OCI-LY1 (cell line): ENCODE measurements around the gene POLL.

ENCODE experiments used
- H2AFZ ChIP-seq: fragments of 200-600 bp; sonication (generic), shearing (Covaris generic); 2 replicates; pipeline ENCODE4 v1.6.0; 2014; ENCODE audit warnings: antibody characterized with exemption, mild to moderate bottlenecking, low read length
- H3F3A ChIP-seq: fragments of 200-600 bp; sonication (generic), shearing (Covaris generic); 2 replicates; pipeline ENCODE4 v1.6.0; 2014; ENCODE audit warnings: mild to moderate bottlenecking, antibody characterized with exemption, low read length, moderate library complexity; ENCODE audit not compliant: insufficient read depth
- H3K27ac ChIP-seq: fragments of 200-600 bp; sonication (generic); 2 replicates; pipeline ENCODE4 v1.5.1; 2014; ENCODE audit warnings: low read length, mixed run types, mild to moderate bottlenecking, low read depth; ENCODE audit not compliant: poor library complexity, severe bottlenecking
- H3K27me3 ChIP-seq: fragments of 200-600 bp; sonication (generic); 2 replicates; pipeline ENCODE4 v1.6.0; 2014; ENCODE audit warnings: antibody characterized with exemption, mild to moderate bottlenecking, low read length, moderate library complexity; ENCODE audit not compliant: insufficient read depth
- H3K36me3 ChIP-seq: fragments of 200-600 bp; sonication (generic); 2 replicates; pipeline ENCODE4 v1.6.1; 2014; ENCODE audit warnings: mild to moderate bottlenecking, antibody characterized with exemption, low read length, moderate library complexity, mixed read lengths; ENCODE audit not compliant: insufficient read depth
- H3K4me1 ChIP-seq: fragments of 200-600 bp; sonication (generic); 2 replicates; pipeline ENCODE4 v1.5.1; 2014; ENCODE audit warnings: mild to moderate bottlenecking, low read length, moderate library complexity; ENCODE audit not compliant: insufficient read depth, severe bottlenecking
- H3K4me2 ChIP-seq: fragments of 200-600 bp; sonication (generic), shearing (Covaris generic); 2 replicates; pipeline ENCODE4 v1.6.1; 2014; ENCODE audit warnings: low read length
- H3K4me3 ChIP-seq: fragments of 200-600 bp; sonication (generic); 2 replicates; pipeline ENCODE4 v1.5.1; 2014; ENCODE audit warnings: low read length, low read depth, mild to moderate bottlenecking, mixed read lengths; ENCODE audit not compliant: poor library complexity, severe bottlenecking
- H3K79me2 ChIP-seq: fragments of 200-600 bp; shearing (Covaris generic); 2 replicates; pipeline ENCODE4 v1.6.1; 2016; ENCODE audit warnings: mixed run types, low read length, mixed read lengths; ENCODE audit not compliant: insufficient read depth
- H3K9ac ChIP-seq: fragments of 200-600 bp; sonication (generic), shearing (Covaris generic); 2 replicates; pipeline ENCODE4 v1.6.1; 2014; ENCODE audit warnings: mild to moderate bottlenecking, low read length, mixed read lengths
- H3K9me2 ChIP-seq: fragments of 200-600 bp; sonication (generic), shearing (Covaris generic); 2 replicates; pipeline ENCODE4 v1.6.1; 2014; ENCODE audit warnings: low read depth, mild to moderate bottlenecking, low read length, mixed read lengths
- H3K9me3 ChIP-seq: fragments of 200-600 bp; shearing (Covaris generic); 2 replicates; pipeline ENCODE4 v1.6.1; 2014; ENCODE audit warnings: low read length, mixed read lengths
- H4K20me1 ChIP-seq: fragments of 200-600 bp; sonication (generic), shearing (Covaris generic); 2 replicates; pipeline ENCODE4 v1.6.0; 2016; ENCODE audit warnings: mild to moderate bottlenecking, low read length; ENCODE audit not compliant: insufficient read depth
- EZH2 ChIP-seq: fragments of 200-600 bp; sonication (generic), shearing (Covaris generic); IDR thresholded peaks from 2 replicates; pipeline ENCODE4 v1.8.0; 2017; ENCODE audit warnings: borderline replicate concordance, mixed run types, mild to moderate bottlenecking, antibody characterized with exemption, low read length, moderate library complexity, mixed read lengths
- TF ChIP-seq, protein P1 (sequence below): fragments of 200-600 bp; sonication (generic), shearing (Covaris generic); IDR thresholded peaks from 2 replicates; pipeline ENCODE4 v1.5.1; 2017; ENCODE audit warnings: mild to moderate bottlenecking, antibody characterized with exemption, low read length, moderate library complexity, mixed read lengths

Gene POLL

DNA sequence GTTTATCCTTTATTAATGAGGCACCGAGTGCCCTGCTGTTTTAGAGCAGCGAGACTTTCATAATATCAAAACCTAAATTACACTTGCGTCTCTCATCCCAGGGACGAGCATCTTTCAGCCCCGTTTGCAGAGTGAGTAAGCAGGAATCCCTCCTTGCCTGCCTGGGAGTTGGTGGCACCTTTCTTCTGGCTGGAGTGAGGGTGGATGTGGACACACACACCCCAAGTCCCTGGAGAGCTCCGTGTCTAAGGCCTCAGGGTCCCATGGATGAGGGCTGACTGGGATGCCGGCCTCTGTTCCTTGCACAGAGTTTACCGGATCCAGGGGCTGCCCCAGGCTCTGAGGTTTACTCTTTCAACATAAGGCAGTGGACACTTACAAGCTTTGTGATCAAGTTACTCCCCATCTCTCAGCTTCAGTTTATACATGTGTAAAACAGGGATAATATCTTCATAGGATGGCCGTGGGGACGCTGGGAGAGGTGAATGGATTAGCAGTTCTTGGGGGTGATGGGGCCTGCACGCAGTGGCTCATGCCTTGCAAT lies 24.5 kb downstream of the POLL start:
- no peaks in the 10 kb centered on the region for H3F3A ChIP-seq
- TF ChIP-seq, protein P1, sequence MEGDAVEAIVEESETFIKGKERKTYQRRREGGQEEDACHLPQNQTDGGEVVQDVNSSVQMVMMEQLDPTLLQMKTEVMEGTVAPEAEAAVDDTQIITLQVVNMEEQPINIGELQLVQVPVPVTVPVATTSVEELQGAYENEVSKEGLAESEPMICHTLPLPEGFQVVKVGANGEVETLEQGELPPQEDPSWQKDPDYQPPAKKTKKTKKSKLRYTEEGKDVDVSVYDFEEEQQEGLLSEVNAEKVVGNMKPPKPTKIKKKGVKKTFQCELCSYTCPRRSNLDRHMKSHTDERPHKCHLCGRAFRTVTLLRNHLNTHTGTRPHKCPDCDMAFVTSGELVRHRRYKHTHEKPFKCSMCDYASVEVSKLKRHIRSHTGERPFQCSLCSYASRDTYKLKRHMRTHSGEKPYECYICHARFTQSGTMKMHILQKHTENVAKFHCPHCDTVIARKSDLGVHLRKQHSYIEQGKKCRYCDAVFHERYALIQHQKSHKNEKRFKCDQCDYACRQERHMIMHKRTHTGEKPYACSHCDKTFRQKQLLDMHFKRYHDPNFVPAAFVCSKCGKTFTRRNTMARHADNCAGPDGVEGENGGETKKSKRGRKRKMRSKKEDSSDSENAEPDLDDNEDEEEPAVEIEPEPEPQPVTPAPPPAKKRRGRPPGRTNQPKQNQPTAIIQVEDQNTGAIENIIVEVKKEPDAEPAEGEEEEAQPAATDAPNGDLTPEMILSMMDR = no peak
- no peak for TF ChIP-seq EZH2
- H3K36me3 ChIP-seq = no peaks in the 10 kb centered on the region
- H2AFZ ChIP-seq = no peak overlapping the region
- no peaks in the 10 kb centered on the region for H3K9me2 ChIP-seq
- no peaks in the 10 kb centered on the region for H3K4me1 ChIP-seq
- H3K27ac ChIP-seq = no peak overlapping the region
- H3K9me3 ChIP-seq = no peaks in the 10 kb centered on the region
- no peaks in the 10 kb centered on the region for H3K27me3 ChIP-seq
- H3K79me2 ChIP-seq = no peaks in the 10 kb centered on the region
- H4K20me1 ChIP-seq = no peaks in the 10 kb centered on the region
- H3K4me3 ChIP-seq = no peak overlapping the region
- H3K9ac ChIP-seq = no peak overlapping the region
- no peak overlapping the region for H3K4me2 ChIP-seq

DNA sequence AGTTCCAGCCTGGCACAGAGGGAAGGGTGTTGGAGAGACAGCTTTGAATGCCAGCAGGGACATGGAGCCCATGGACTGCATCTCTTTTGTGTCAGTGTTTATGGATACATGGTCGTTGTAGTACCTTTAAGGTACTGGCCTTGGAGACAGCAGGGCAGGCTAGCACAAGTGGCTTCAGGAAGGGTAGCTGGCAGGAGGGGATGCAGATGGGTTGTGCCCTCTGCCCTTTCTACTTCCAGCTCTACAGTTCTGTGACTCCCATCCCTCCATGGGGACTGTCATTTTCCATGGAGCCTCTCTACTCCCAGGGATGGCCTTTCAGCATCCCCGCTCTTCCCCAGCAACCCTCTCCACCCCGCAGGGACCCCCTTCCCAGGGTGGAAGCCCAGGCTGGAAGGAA lies 25.1 kb downstream of the POLL start:
- TF ChIP-seq EZH2 = no peak
- TF ChIP-seq, protein P1 = no peak
- H4K20me1 ChIP-seq = no peaks in the 10 kb centered on the region
- H3F3A ChIP-seq = no peaks in the 10 kb centered on the region
- no peaks in the 10 kb centered on the region for H3K9me2 ChIP-seq
- no peaks in the 10 kb centered on the region for H3K36me3 ChIP-seq
- no peak overlapping the region for H3K27ac ChIP-seq
- no peak overlapping the region for H3K4me2 ChIP-seq
- H3K9me3 ChIP-seq = no peaks in the 10 kb centered on the region
- H3K27me3 ChIP-seq = no peaks in the 10 kb centered on the region
- no peak overlapping the region for H2AFZ ChIP-seq
- no peaks in the 10 kb centered on the region for H3K79me2 ChIP-seq
- no peak overlapping the region for H3K4me3 ChIP-seq
- no peaks in the 10 kb centered on the region for H3K4me1 ChIP-seq
- no peak overlapping the region for H3K9ac ChIP-seq

DNA sequence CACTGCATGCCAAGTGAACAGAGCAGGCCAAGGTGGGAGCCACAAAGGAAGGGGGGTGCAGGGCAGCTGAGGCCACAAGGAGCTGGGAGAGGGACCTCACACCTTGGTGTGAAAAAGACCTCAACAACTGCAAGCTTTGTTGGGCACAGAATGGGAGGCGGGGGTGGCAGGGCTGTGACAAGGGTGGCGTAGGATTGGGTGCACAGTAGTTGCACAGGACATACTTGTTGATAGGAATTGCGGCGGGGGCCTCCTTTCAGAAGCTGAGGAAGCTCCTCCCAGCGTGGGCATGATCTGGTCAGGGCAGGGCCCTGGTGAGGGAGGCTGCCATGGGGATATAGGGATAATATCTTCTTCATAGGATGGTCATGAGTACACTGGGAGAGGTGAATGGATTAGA lies 25.8 kb downstream of the POLL start:
- no peaks in the 10 kb centered on the region for H3K4me1 ChIP-seq
- TF ChIP-seq EZH2 = no peak
- TF ChIP-seq, protein P1 = no peak
- H3K27ac ChIP-seq = no peak overlapping the region
- H3K9ac ChIP-seq = no peak overlapping the region
- no peak overlapping the region for H3K4me2 ChIP-seq
- no peaks in the 10 kb centered on the region for H3K36me3 ChIP-seq
- no peaks in the 10 kb centered on the region for H3F3A ChIP-seq
- H3K79me2 ChIP-seq = no peaks in the 10 kb centered on the region
- H3K27me3 ChIP-seq = no peaks in the 10 kb centered on the region
- H4K20me1 ChIP-seq = no peaks in the 10 kb centered on the region
- H3K4me3 ChIP-seq = no peak overlapping the region
- H2AFZ ChIP-seq = no peak overlapping the region
- no peaks in the 10 kb centered on the region for H3K9me3 ChIP-seq
- no peaks in the 10 kb centered on the region for H3K9me2 ChIP-seq
